HepG2 (cell line): ENCODE data around the gene AMER3. TPM values are rescaled to one million over a fixed set of nuclear protein-coding genes. Genes with fewer than 3 reads are reported as not detected.

Experiments
- AGO1 ChIP-seq: fragments of 200-400 bp; formaldehyde crosslinking; IDR thresholded peaks from 2 replicates; pipeline ENCODE4 v1.6.1; 2017; ENCODE audit warnings: mild to moderate bottlenecking, low read depth, low read length, moderate library complexity; ENCODE audit not compliant: poor library complexity, severe bottlenecking
- ARNT ChIP-seq: fragments of 450-650 bp; IDR thresholded peaks from 2 replicates; pipeline ENCODE4 v1.6.1; 2017
- ASH2L ChIP-seq: fragments of 300-600, 200-600 bp; sonication (generic); IDR thresholded peaks from 2 replicates; pipeline ENCODE4 v1.7.0; 2017; ENCODE audit warnings: low read depth, mild to moderate bottlenecking, moderate library complexity, mixed read lengths, low read length; ENCODE audit not compliant: insufficient read length
- BATF2 ChIP-seq: sonication (generic); formaldehyde crosslinking; IDR thresholded peaks from 2 replicates; pipeline ENCODE4 v1.8.0; 2022; ENCODE audit warnings: mild to moderate bottlenecking, missing genetic modification reagents, moderate library complexity
- CTCF ChIP-seq: sonication (generic); formaldehyde crosslinking; IDR thresholded peaks from 2 replicates; pipeline ENCODE4 v1.5.0; 2020; ENCODE audit warnings: mild to moderate bottlenecking, missing genetic modification reagents, moderate library complexity
- FOXC1 ChIP-seq: sonication (generic); formaldehyde crosslinking; IDR thresholded peaks from 2 replicates; pipeline ENCODE4 v1.8.0; 2022; ENCODE audit warnings: mild to moderate bottlenecking, missing genetic modification reagents, borderline replicate concordance
- HNF4A ChIP-seq: sonication (generic); formaldehyde crosslinking; IDR thresholded peaks from 2 replicates; pipeline ENCODE4 v1.4.0; 2020; ENCODE audit warnings: missing genetic modification reagents
- NFIB ChIP-seq: sonication (generic); formaldehyde crosslinking; IDR thresholded peaks from 2 replicates; pipeline ENCODE4 v1.9.0; 2021; ENCODE audit warnings: missing genetic modification reagents, mild to moderate bottlenecking, borderline replicate concordance
- PCBP2 ChIP-seq: fragments of 200-400 bp; formaldehyde crosslinking; optimal IDR thresholded peaks from 2 replicates; pipeline ENCODE3; 2018; ENCODE audit warnings: low read length, low read depth; ENCODE audit not compliant: poor library complexity, severe bottlenecking
- RAD51 ChIP-seq: fragments of 450-650 bp; IDR thresholded peaks from 2 replicates; pipeline ENCODE4 v1.6.1; 2016; ENCODE audit warnings: borderline replicate concordance
- RFX5 ChIP-seq: IDR thresholded peaks from 2 replicates; pipeline ENCODE4 v1.6.1; 2011; ENCODE audit warnings: low read depth, low read length, improper control_type of control experiment
- SRSF4 ChIP-seq: fragments of 200-400 bp; formaldehyde crosslinking; IDR thresholded peaks from one replicate; pipeline ENCODE4 v1.6.1; 2018; ENCODE audit warnings: mild to moderate bottlenecking, low read depth, low read length, moderate library complexity; ENCODE audit not compliant: poor library complexity, severe bottlenecking
- ZBTB14 ChIP-seq: sonication (generic); formaldehyde crosslinking; IDR thresholded peaks from 2 replicates; pipeline ENCODE4 v1.4.0; 2020; ENCODE audit warnings: missing genetic modification reagents
- ZNF274 ChIP-seq: sonication (generic); formaldehyde crosslinking; IDR thresholded peaks from 2 replicates; pipeline ENCODE4 v1.5.1; 2020; ENCODE audit warnings: mild to moderate bottlenecking, missing genetic modification reagents
- ZNF326 ChIP-seq: sonication (generic); formaldehyde crosslinking; IDR thresholded peaks from 2 replicates; pipeline ENCODE4 v1.4.0; 2020; ENCODE audit warnings: missing genetic modification reagents, borderline replicate concordance
- ZNF33B ChIP-seq: sonication (generic); formaldehyde crosslinking; IDR thresholded peaks from 2 replicates; pipeline ENCODE4 v1.5.1; 2020; ENCODE audit warnings: mild to moderate bottlenecking, missing genetic modification reagents
- ZNF543 ChIP-seq: sonication (generic); formaldehyde crosslinking; IDR thresholded peaks from 2 replicates; pipeline ENCODE4 v1.4.0; 2020; ENCODE audit warnings: mild to moderate bottlenecking, missing genetic modification reagents
- ZNF773 ChIP-seq: sonication (generic); formaldehyde crosslinking; IDR thresholded peaks from 2 replicates; pipeline ENCODE4 v1.4.0; 2020; ENCODE audit warnings: missing genetic modification reagents, borderline replicate concordance
- polyA plus RNA-seq, 8 experiments: library from polyadenylated mRNA; depleted of rRNA in 3 of 8; stranded (reverse) in 7 of 8; unstranded in 1 of 8; fragments of >200 nt; fragmentation: Illumina TruSeq in 4 of 8; extraction: Trizol in 4 of 8; gene quantifications; 2 replicates each; pipeline versions ENCODE4 v1.2.1 to v1.2.3, GENCODE V29; 2011 to 2016; ENCODE audit warnings: low read depth in 4 of 8, missing spikeins in 1 of 8, mixed read lengths in 1 of 8; ENCODE audit not compliant: insufficient read depth in 1 of 8
- total RNA-seq, 5 experiments: library from RNA; depleted of rRNA; stranded (reverse); fragments of >200 nt; fragmentation: Illumina TruSeq; extraction: Trizol; gene quantifications; 2 replicates each; pipeline ENCODE4 v1.2.3, GENCODE V29; 2016; ENCODE audit warnings: low read depth in 1 of 5
- TF ChIP-seq, protein P1 (sequence below): sonication (generic); formaldehyde crosslinking; IDR thresholded peaks from 2 replicates; pipeline ENCODE4 v1.4.0; 2020; ENCODE audit warnings: mild to moderate bottlenecking, missing genetic modification reagents, borderline replicate concordance

Gene AMER3
- total and polyA plus RNA-seq, 2 of the 13 experiments (the other 11 are each of a cell fraction or from before 2014, with no cell fraction given), result not detected

DNA sequence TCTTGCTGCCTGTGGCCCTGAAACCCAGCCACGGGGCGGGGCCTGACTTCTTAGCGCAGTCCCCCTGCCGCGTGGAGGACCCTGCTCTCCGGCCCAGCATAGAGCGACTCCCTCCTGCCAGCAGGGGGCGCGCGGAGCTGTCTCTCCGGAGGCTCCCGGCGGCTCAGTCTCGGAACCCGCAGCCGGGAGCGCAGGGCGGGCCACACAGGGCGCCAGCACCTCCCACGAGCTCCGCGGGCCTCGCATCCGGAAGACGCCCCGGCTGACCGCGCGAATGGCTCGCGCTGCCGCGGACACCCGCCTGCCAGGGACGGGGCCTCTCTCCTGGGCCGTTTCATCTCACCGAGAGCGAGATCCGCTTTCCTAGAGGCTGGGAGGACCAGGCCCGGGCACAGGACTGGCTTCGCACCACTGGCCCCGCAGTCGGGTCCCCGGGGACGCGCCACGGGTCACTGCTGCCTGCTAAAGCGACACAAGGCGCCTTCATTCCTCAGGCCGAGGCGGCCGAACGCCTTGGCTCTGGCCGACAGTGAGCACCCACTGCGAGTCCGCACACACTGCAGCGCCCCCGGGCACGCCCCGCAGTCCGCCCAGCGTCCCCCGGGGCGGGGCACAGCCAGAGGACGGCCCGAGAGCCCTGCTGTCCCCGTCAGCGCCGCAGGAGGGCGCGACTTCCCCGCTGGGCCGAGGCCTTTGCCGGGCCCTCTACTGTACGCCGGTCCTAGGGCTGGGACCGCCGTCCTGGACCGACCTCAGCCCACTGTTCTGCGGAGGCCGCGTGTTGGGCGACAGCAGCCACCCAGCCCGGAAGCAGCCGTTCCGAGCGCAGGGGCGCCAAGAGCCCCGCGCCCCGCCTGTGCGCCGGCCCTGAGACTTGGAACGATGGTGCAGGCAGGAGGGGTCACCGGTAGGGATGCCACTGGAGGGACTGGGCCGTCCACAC, 42.4 kb downstream of the AMER3 start (continued):
- TF ChIP-seq, protein P1, sequence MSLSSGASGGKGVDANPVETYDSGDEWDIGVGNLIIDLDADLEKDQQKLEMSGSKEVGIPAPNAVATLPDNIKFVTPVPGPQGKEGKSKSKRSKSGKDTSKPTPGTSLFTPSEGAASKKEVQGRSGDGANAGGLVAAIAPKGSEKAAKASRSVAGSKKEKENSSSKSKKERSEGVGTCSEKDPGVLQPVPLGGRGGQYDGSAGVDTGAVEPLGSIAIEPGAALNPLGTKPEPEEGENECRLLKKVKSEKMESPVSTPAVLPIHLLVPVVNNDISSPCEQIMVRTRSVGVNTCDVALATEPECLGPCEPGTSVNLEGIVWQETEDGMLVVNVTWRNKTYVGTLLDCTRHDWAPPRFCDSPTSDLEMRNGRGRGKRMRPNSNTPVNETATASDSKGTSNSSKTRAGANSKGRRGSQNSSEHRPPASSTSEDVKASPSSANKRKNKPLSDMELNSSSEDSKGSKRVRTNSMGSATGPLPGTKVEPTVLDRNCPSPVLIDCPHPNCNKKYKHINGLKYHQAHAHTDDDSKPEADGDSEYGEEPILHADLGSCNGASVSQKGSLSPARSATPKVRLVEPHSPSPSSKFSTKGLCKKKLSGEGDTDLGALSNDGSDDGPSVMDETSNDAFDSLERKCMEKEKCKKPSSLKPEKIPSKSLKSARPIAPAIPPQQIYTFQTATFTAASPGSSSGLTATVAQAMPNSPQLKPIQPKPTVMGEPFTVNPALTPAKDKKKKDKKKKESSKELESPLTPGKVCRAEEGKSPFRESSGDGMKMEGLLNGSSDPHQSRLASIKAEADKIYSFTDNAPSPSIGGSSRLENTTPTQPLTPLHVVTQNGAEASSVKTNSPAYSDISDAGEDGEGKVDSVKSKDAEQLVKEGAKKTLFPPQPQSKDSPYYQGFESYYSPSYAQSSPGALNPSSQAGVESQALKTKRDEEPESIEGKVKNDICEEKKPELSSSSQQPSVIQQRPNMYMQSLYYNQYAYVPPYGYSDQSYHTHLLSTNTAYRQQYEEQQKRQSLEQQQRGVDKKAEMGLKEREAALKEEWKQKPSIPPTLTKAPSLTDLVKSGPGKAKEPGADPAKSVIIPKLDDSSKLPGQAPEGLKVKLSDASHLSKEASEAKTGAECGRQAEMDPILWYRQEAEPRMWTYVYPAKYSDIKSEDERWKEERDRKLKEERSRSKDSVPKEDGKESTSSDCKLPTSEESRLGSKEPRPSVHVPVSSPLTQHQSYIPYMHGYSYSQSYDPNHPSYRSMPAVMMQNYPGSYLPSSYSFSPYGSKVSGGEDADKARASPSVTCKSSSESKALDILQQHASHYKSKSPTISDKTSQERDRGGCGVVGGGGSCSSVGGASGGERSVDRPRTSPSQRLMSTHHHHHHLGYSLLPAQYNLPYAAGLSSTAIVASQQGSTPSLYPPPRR (CRISPR knock-in tag), result 0 out of 2 replicates have a peak, but pooled peaks have one; percentile 40
- TF ChIP-seq RAD51 (no peak), SRSF4 (no peak), ASH2L (peak; percentile 48), ZNF33B (CRISPR knock-in tag) (peak; percentile 65), NFIB (CRISPR knock-in tag) (no peak), PCBP2 (no peak), AGO1 (no peak), RFX5 (no peak), ZBTB14 (CRISPR knock-in tag) (peak; percentile 16; the same call in 1 of the 2 replicates), ZNF773 (CRISPR knock-in tag) (no peak), CTCF (CRISPR knock-in tag) (peak; percentile 94), HNF4A (CRISPR knock-in tag) (no peak), ARNT (no peak), ZNF543 (CRISPR knock-in tag) (peak; percentile 80), BATF2 (CRISPR knock-in tag) (no peak; the same call in 1 of the 2 replicates), ZNF274 (CRISPR knock-in tag) (peak; percentile 91), FOXC1 (CRISPR knock-in tag) (peak; percentile 98), ZNF326 (no peak)
